Fibroblast of the conjunctiva (primary cell): ENCODE results near the gene MRPS22.
A peak's percentile ranks its signal among the peaks of the same experiment; 100 is the strongest.
"Not testable (repeated sequence)": the region's sequence is repeated elsewhere in the genome, so short reads cannot be mapped to it uniquely, and the experiment has no call there.

Experiments
- DNase-seq: peaks from one replicate; pipeline ENCODE4 v3.0.0-alpha.2; 2010; ENCODE audit warnings: low read depth

The MRPS22 gene

DNA sequence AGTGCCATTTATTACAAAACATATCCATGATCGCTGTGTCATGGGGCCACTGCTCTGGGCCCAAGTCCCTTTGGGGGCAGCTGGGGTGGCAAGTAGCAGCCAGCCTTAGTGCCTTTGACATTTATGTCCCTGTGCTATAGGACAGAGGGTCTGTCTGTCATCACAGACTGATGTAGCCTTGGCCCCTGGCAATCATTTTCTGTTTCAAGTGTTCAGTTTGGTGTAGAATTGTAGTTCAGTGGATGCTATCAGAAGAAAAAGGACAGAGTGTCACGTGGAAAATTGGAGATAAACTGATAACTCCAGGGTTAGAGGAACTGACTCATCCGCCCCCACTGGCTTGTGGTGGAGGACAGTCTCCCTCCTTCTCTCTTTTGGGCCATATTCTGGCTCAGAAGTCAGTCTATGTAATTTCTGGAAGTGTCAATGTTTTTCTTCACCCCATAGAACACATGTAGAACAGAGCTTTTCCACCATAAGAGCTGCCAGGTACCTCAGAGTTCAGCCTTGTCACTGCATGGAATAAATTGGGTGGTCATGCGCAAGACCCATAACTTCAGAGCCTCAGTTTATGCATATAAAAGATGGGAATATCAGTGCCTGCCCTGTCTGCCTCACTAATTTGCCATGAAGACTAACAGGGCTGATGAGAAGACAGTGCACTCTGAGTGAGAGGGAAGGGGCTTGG, 4.5 kb upstream of the MRPS22 start:
- no peak for DNase-seq

DNA sequence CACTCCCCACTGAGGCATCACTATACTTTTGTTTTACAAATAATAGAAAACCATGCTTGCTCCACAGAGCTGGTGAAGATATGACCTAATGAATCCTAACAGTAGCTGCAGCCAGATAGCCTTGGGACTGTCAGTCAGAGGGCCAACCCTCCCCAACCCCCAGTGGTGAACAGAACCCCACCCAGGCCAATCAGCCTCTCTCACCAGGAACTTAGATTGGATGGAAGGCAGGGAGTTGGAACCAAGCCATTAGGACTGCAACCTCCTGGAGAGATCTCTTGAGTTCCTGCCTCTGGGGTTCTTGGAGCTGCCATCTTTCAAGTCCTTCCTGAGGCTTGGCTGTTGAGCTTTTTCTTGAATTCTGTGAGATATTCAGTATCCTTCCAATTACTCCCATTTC, 3.0 kb upstream of the MRPS22 start:
- no peak for DNase-seq

- no peak for DNase-seq
Measured at GRCh38 chr3:139342054-139342453, 1.8 kb upstream of the MRPS22 start.

DNA sequence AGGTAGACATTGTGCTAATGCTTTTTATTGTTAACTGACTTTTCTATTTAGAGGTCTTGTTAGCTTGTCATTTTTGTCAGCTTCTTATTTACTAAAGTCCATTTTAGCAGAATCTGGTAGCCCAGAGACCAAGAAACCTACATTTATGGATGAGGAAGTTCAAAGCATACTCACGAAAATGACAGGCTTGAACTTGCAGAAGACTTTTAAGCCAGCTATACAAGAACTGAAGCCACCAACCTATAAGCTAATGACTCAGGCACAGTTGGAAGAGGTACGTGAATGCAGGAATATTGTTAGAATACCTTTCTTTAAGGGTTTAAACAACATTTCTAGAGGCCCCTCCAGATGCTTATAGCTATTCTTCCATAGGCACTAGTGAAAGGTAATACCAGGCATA, 3.0 kb downstream of the MRPS22 start:
- no peak for DNase-seq

DNA sequence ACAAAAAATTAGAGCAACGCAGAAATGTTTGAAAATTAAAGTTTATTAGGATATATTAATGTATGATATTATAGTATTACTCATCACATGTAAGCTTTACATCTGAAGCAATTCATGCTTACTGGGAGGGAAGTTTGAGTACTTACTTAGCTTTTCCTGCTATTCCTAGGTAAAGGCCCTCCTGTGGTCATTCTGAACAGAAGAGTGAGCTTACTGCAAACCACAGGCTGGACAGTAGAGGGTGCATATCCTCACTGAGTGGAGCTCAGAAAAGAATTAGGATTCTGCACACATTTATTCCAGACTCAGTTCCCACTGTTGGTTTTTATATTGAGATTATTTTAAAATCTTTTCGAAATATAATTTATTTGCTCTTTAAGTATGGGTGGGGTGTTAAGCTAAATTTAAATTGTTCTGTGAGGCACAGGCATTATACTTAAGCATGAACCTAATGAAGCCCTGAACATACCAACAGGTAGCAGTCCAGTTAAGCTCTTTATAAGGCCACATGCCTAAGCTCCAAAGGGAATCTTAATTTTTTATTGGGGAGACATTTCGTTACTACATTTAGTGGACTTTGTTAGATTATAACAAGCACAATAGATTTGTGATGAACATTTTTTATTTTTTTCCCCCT, 10.2 kb downstream of the MRPS22 start:
- peak; percentile 47 for DNase-seq

DNA sequence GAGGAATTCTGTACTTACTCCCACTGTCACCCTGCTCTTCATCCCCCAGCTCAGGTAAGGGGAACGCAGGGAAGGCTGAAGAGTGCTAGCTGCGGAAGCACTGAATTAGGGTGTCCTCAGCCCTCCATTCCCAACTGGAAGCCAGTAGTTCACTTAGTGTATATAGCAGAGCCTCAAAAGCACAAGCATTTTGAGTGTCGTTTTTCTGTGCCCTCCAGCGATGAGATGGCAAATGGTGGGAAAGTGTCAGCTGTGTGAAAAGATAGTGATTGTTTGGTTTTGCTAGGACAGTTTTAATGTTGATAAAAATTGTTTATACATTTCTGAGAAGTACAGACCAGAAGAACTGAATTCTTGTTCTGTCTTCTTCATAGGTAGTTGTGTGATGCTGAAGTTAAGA, 10.8 kb downstream of the MRPS22 start:
- DNase-seq, result no peak

DNA sequence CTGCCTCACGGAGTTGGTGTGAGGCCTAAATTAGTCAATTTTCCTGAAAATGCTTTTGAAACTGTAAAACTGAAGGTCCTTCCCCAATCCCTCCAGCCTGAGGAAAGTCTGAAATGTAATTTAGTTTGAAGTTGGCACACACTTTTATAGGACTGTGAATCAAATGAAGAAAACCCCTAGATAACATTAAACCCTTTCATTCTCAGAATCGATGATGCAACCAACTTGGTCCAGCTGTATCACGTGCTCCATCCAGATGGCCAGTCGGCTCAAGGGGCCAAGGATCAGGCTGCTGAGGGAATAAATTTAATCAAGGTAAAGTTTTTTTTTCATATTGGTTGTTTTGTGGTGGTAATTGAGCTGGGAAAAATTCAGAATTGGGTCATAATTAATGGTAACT, 11.7 kb downstream of the MRPS22 start:
- no peak for DNase-seq

GRCh38 chr3:139355891-139356290, 12.1 kb downstream of the MRPS22 start:
- no peak for DNase-seq

GRCh38 chr3:139357899-139358298, 14.1 kb downstream of the MRPS22 start:
- DNase-seq, result no peak

DNA sequence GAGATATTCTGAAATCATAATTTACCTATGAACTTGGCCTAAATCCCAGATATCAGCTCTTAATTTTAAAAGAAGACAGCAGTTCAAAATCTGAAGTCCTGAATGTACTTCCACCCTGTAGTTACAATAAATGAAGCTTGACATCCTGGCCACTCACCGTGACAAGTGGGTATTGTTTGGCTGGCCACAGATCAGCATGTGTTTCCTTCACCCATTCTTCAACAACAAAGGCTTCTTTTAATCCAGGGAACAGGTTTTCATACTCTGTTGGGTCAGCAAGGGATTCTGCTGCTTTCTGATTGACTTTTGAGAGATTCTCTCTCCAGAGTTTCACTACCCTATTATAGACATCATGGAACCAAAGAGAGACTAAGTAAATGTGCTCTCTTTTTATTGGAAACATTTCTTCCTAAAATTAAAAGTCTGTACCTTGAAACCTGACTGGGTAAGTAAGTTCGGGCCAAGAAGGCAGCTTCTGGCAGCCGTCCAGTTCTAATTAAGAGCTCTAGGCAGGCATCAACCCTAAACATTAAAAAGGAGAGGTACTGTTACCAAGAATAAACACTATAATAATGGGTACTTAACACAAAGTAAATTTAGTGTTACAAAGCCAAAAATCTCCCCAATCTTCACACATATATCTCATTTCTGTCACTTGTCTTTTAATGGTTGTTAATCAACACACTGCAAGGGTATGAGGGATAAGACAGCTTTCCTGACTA, 15.2 kb downstream of the MRPS22 start:
- no peak for DNase-seq

DNA sequence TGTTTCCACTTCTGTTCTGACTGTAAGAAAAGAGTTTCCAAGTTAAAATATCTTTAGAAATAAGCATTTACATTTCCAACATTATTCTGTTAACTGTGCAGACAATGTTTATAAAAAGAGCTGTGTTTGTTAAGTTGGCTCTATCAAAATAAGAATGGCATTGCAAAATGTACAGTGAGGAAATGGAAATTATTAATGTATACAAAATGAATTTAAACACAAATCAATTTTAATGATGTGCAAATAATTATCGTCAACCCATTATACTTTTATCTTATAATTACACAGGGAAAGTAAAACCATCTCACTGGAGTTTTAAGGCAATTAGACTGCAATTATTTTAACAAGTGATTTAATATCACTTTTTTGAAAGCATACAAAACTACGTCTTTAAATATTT, 17.5 kb downstream of the MRPS22 start:
- DNase-seq, result no peak

GRCh38 chr3:139364549-139364948, 20.7 kb downstream of the MRPS22 start:
- no peak for DNase-seq

DNA sequence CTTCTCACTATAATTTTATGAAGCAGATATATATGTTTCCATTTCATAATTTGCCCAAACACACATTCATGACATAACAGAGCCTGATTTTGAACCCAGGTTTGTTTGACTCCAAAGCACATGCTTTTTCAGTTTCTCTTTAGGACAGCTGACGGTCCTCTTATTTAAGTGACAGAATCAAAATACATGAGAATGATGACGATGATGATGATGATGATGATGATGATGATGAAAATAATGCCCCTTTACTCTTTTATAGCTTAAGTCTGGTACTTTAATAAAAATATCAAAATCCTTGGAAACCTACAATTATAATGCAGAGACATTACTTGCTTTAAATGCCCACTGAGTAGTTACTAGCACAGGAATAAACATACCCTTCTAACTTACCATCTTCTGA, 30.3 kb downstream of the MRPS22 start:
- no peak for DNase-seq

- no peak for DNase-seq
Measured at GRCh38 chr3:139377378-139377777, 33.6 kb downstream of the MRPS22 start.

DNA sequence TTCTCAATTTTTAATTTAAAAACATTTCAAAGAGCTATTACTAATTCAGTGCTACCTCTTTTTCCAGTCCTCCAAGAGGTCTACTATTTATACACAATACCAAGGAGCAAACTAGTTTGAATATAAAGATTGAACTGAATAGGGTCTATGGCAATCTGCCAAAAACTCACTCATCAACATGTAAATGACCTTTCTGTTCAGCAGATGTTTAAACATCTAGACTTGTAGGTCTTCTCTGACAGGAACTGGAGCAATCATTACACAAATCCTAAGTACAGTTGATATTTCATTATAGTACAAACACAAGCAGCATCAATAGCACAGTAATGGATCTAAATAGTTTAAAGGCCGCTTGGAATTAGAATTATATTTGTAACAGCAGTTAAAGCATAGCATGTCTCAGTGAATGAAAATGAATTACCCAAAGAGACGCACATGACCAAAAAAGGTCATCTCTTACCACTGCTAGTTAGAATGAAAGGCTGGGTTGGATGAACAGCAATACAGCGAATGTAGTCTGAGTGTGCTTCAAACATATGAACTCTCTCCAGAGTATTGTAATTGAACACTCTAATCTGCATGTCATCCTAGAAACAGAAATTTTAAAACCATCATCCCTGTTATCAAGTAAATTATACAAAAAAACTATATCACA, 34.9 kb downstream of the MRPS22 start:
- no peak for DNase-seq

GRCh38 chr3:139380575-139380974, 36.8 kb downstream of the MRPS22 start:
- DNase-seq, result no peak

GRCh38 chr3:139382291-139382690, 38.5 kb downstream of the MRPS22 start:
- not testable (repeated sequence) for DNase-seq

DNA sequence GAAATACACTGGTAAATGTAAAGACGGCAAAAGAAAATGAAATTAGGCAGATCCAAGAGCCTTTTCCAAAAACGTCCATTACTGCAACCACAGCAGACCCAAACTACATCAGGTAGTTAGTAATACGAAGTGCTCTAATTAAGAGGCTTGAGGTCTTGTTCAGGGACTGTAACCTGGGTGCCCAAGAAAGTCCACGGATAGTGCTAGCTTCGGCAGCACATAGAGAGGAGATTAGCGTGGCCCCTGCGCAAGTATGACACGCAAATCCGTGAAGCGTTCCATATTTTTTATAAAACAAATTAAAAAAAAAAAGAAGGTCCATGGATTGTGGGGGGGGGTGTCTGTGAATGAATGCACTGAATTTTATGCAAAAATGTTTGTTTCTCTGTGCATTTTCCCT, 44.3 kb downstream of the MRPS22 start:
- no peak for DNase-seq

- DNase-seq, result no peak
Measured at GRCh38 chr3:139388821-139389551, 45.2 kb downstream of the MRPS22 start.

DNA sequence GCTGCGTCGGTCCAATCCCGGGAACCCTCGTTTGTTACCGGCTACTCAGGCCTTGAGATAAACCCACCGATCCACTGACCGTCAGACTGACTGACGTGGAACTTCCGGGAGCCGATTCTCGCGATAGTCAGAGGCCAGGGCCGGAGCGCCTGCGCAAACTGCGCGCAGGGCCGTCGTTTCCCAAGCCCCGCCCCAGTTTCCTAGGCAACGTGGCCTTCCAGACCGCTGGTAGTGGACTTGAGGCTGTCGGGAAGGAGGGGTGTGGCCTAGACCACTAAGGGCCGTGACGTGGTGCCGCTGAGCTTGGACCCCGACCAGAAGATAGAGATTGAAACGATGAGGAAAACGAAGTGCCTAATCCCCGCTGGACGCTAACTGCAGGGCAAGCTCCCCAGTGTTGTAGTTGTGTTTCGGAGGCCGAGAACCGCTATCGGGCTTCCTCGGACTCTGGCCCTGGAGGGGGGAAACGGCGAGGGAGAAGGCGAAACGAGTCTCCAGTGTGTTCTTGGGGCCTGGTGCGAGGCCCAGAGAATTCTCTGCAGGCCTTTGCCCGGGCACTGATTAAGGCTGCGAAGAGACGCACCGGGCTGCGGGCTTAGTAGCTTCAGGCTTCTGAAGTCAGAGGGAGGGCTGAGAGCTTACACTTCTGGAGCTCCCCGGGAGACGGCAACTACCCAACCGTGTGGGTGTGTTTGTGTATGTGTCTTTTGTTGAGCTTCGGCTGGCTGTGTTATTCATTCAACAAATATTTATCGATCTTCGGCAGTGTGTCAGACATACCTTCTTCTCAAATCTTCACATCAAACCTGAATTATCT, 45.9 kb downstream of the MRPS22 start, which contains the start of gene COPB2:
Gene COPB2, minus strand, starts transcription at position 96 of the 817 bp plus-strand sequence. CDS start 97 bp downstream, outside the sequence.
- peak; percentile 100 for DNase-seq

DNA sequence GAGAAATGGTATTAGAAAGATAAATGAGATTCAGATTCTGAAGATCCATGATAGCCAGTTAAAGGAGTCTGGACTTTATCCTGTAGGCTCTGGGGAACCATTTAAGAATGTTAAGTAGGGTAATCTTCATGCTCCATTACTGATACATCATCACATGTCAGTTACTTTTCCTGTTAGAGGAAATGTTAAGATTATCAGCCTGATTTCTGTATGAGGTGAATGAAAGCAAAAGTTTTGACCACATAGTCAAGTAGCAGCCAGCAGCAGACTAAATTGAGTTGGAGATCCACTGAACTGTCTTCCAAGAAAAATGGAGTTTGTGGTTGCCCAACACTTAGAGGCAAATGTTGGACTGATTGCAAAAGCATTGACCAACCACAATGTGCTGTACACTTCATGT, 50.3 kb downstream of the MRPS22 start:
- no peak for DNase-seq
